T-cell (primary cell): ENCODE results near the gene PNMA1. TPM values are rescaled to one million over a fixed set of nuclear protein-coding genes. Genes with fewer than 3 reads are reported as not detected.

ENCODE experiments used
- ATAC-seq, 4 experiments: fragments of 200-7000 bp in 3 of 4; fragments of 150-1000 bp in 1 of 4; cut with Tn5 transposase; replicated peaks in 1 of 4; 1 replicate in 3 of 4; 2 replicates in 1 of 4; pipeline ENCODE4 v1.10.0; 2021; ENCODE audit warnings: moderate library complexity in 3 of 4, mild to moderate bottlenecking in 2 of 4, moderate number of reproducible peaks in 1 of 4
- CTCF ChIA-PET, 2 donors: fragments of 300-600 bp; sonication (Branson Sonifier 250); formaldehyde crosslinking; loops; one replicate each; lab custom pipeline; 2022; ENCODE audit warnings: antibody characterized with exemption in 2 of 2; lab: Charles Lee
- POLR2A ChIA-PET, 2 donors: fragments of 300-600 bp; sonication (Branson Sonifier 250); formaldehyde crosslinking; loops; one replicate each; lab custom pipeline; 2022; ENCODE audit warnings: antibody characterized with exemption in 2 of 2; lab: Charles Lee
- DNase-seq, 35 experiments: peaks; one replicate each; pipeline versions ENCODE4 v3.0.0 to v3.0.0-alpha.2; 2013 to 2023
- H3K27ac ChIP-seq: one replicate; pipeline ENCODE4 v1.5.1; 2013; ENCODE audit warnings: low read length
- H3K27me3 ChIP-seq, 2 experiments: replicated peaks in 1 of 2; 1 replicate in 1 of 2; 2 replicates in 1 of 2; pipeline versions ENCODE4 v1.6.1 to v1.7.0; 2013; ENCODE audit warnings: low read length in 1 of 2, mixed read lengths in 1 of 2; ENCODE audit not compliant: control insufficient read depth in 2 of 2, insufficient read depth in 2 of 2; ENCODE audit errors: extremely low read depth in 1 of 2
- H3K36me3 ChIP-seq, 2 donors: 1 replicate in 1 of 2; 2 replicates in 1 of 2; pipeline versions ENCODE4 v1.6.1 to v1.7.0; 2013; ENCODE audit warnings: low read length in 1 of 2; ENCODE audit not compliant: control insufficient read depth in 2 of 2, insufficient read depth in 1 of 2; ENCODE audit errors: extremely low read depth in 1 of 2
- H3K4me1 ChIP-seq, 2 experiments: 1 replicate in 1 of 2; 2 replicates in 1 of 2; pipeline versions ENCODE4 v1.6.1 to v1.7.0; 2013; ENCODE audit warnings: low read length in 2 of 2, mixed read lengths in 1 of 2; ENCODE audit not compliant: insufficient read depth in 2 of 2, control insufficient read depth in 1 of 2; ENCODE audit errors: extremely low read depth in 1 of 2
- H3K4me3 ChIP-seq, 2 donors: 1 replicate in 1 of 2; 2 replicates in 1 of 2; pipeline versions ENCODE4 v1.5.1 to v1.7.0; 2013; ENCODE audit warnings: mild to moderate bottlenecking in 2 of 2, low read length in 1 of 2, moderate library complexity in 1 of 2; ENCODE audit not compliant: control insufficient read depth in 1 of 2; ENCODE audit errors: extremely low read depth in 1 of 2
- H3K9me3 ChIP-seq: 2 replicates; pipeline ENCODE4 v1.7.0; 2013
- H3K27ac Mint-ChIP-seq, 2 donors: one replicate each; pipeline ENCODE4 v1.8.0; 2020 to 2021; ENCODE audit warnings: mild to moderate bottlenecking in 2 of 2, mixed read lengths in 2 of 2
- H3K27me3 Mint-ChIP-seq, 2 donors: one replicate each; pipeline ENCODE4 v1.8.0; 2021 to 2022; ENCODE audit warnings: mixed read lengths in 2 of 2
- H3K36me3 Mint-ChIP-seq: one replicate; pipeline ENCODE4 v1.8.0; 2021; ENCODE audit warnings: mixed read lengths
- H3K4me1 Mint-ChIP-seq, 3 donors: one replicate each; pipeline ENCODE4 v1.8.0; 2020 to 2022; ENCODE audit warnings: mixed read lengths in 3 of 3, mild to moderate bottlenecking in 1 of 3
- H3K4me3 Mint-ChIP-seq, 3 donors: one replicate each; pipeline ENCODE4 v1.8.0; 2020 to 2022; ENCODE audit warnings: mild to moderate bottlenecking in 3 of 3, mixed read lengths in 3 of 3, moderate library complexity in 3 of 3
- H3K9me3 Mint-ChIP-seq, 3 donors: one replicate each; pipeline ENCODE4 v1.8.0; 2020 to 2022; ENCODE audit warnings: mixed read lengths in 3 of 3
- WGBS: methylation state at CpG from one replicate; pipeline ENCODE4 v1.1.5; 2013; ENCODE audit warnings: missing lambda C conversion rate; ENCODE audit not compliant: insufficient coverage; 5-methylcytosine and 5-hydroxymethylcytosine counted together
- total RNA-seq, 35 experiments: library from RNA in 6 of 35; stranded (reverse) in 6 of 35; fragments of 120-200 nt in 1 of 35; gene quantifications; one replicate each; pipeline versions ENCODE4 v1.2.1 to v1.2.4 and lab custom pipeline; 2013 to 2026

Gene PNMA1
- 10 to 100 TPM; 36.2 to 57.9 (median 53.4) TPM for total RNA-seq
- 28.0 TPM for total RNA-seq (2013)
- 33.6 to 119 (median 68.0) reads per million in 29 experiments for total RNA-seq (lab: John Stamatoyannopoulos, UW)

- Histone ChIP-seq H3K4me1 (peaks cover 12 to 30% of the 10 kb centered on the region in 2 experiments), H3K27ac (peak within 1 kb of the TSS; percentile 68), H3K9me3 (no peaks in the 10 kb centered on the region), H3K4me3 (peak within 1 kb of the TSS; percentile 57 to 71), H3K27me3 (peaks cover 0 to 2% of the 10 kb centered on the region in 2 experiments), H3K36me3 (peaks cover 3 to 27% of the 10 kb centered on the region in 2 donors)
- H3K27ac Mint-ChIP-seq, result peak within 1 kb of the TSS; percentile 85 to 92
- peaks cover 24 to 31% (median 26%) of the 10 kb centered on the region in 3 donors for H3K4me1 Mint-ChIP-seq
- H3K36me3 Mint-ChIP-seq, result peaks cover 11% of the 10 kb centered on the region
- peak; percentile 78 to 83 (median 80) for ATAC-seq
- ChIA-PET POLR2A (interaction anchor here in 1 of 2 donors (0.6 to 0.9 kb wide), 4 partner anchors 36 to 1209 kb away, joined by 3 to 5 read pairs (median 4); partner anchors contain the start of genes COQ6 and FAM161B), CTCF (interaction anchor here (0.5 to 2.3 kb wide), 8 partner anchors 9 to 329 kb away, joined by 3 to 6 read pairs (median 3); no protein-coding TSS in a partner anchor)
- no peaks in the 10 kb centered on the region for H3K27me3 Mint-ChIP-seq
- no peaks in the 10 kb centered on the region for H3K9me3 Mint-ChIP-seq
- peak; percentile 65 to 93 (median 77) for DNase-seq
- WGBS, result under 1% methylated on average over 101 of the region's 113 CpGs
- peak within 1 kb of the TSS; percentile 94 to 99 (median 99) for H3K4me3 Mint-ChIP-seq
These were observed at the start of gene PNMA1 for GRCh38 chr14:73713803-73714655. TSS of gene PNMA1 (minus strand) at chr14:73714384. CDS start at chr14:73713639, 745 bp downstream.

GRCh38 chr14:73763396-73763795, 49.2 kb upstream of the PNMA1 start:
- Mint-ChIP-seq H3K4me3 (peak overlapping the region in 1 of 3 donors; percentile 30), H3K36me3 (no peaks in the 10 kb centered on the region), H3K27me3 (no peaks in the 10 kb centered on the region), H3K9me3 (no peaks in the 10 kb centered on the region), H3K27ac (peak overlapping the region; percentile 96 to 97), H3K4me1 (peaks cover 58 to 70% (median 65%) of the 10 kb centered on the region in 3 donors)
- no peaks in the 10 kb centered on the region for H3K9me3 ChIP-seq
- ChIA-PET POLR2A (interaction anchor here in 1 of 2 donors (1.7 kb wide), 1 partner anchor 21 kb away, joined by 6 read pairs; no protein-coding TSS in a partner anchor), CTCF (interaction anchor here in 1 of 2 donors (0.7 kb wide), 1 partner anchor 48 kb away, joined by 9 read pairs; no protein-coding TSS in a partner anchor)
- no peak overlapping the region for H3K4me3 ChIP-seq
- H3K27me3 ChIP-seq, result no peaks in the 10 kb centered on the region
- H3K36me3 ChIP-seq, result no peaks in the 10 kb centered on the region
- ATAC-seq, result no peak
- no peak for DNase-seq
- peak overlapping the region; percentile 90 for H3K27ac ChIP-seq
- no CpG with 5 or more reads among the region's 3 CpGs for WGBS
- H3K4me1 ChIP-seq, result peaks cover 11 to 60% of the 10 kb centered on the region in 2 experiments

GRCh38 chr14:73762375-73762822, 48.2 kb upstream of the PNMA1 start:
- 47% methylated on average over 3 of the region's 8 CpGs for WGBS
- Histone ChIP-seq H3K4me1 (peaks cover 20 to 67% of the 10 kb centered on the region in 2 experiments), H3K9me3 (no peaks in the 10 kb centered on the region), H3K27me3 (no peaks in the 10 kb centered on the region), H3K4me3 (peak overlapping the region in 1 of 2 donors; percentile 11), H3K27ac (peak overlapping the region; percentile 90), H3K36me3 (no peaks in the 10 kb centered on the region)
- DNase-seq (peak in 1 of 35 experiments; percentile 63), ATAC-seq (no peak)
- Mint-ChIP-seq H3K4me3 (peak overlapping the region; percentile 47 to 87 (median 63)), H3K36me3 (no peaks in the 10 kb centered on the region), H3K27ac (peak overlapping the region; percentile 96 to 97), H3K9me3 (no peaks in the 10 kb centered on the region), H3K4me1 (peaks cover 68 to 79% (median 75%) of the 10 kb centered on the region in 3 donors), H3K27me3 (no peaks in the 10 kb centered on the region)
- ChIA-PET CTCF (interaction anchor here in 1 of 2 donors (0.7 to 0.8 kb wide), 2 partner anchors 9 to 15 kb away, joined by 3 to 4 read pairs; no protein-coding TSS in a partner anchor), POLR2A (interaction anchor here in 1 of 2 donors (1.7 kb wide), 1 partner anchor 22 kb away, joined by 6 read pairs; no protein-coding TSS in a partner anchor)

- H3K9me3 ChIP-seq, result no peaks in the 10 kb centered on the region
- WGBS, result no CpG with 5 or more reads among the region's 2 CpGs
- peak overlapping the region; percentile 11 to 32 for H3K4me3 ChIP-seq
- peak overlapping the region; percentile 96 to 97 for H3K27ac Mint-ChIP-seq
- DNase-seq, result peak in 1 of 35 experiments; percentile 45
- ChIA-PET CTCF (interaction anchor here in 1 of 2 donors (1.2 to 2.5 kb wide), 2 partner anchors 8 to 33 kb away, joined by 3 to 11 read pairs; no protein-coding TSS in a partner anchor), POLR2A (interaction anchor here in 1 of 2 donors (1.7 kb wide), 1 partner anchor 22 kb away, joined by 6 read pairs; no protein-coding TSS in a partner anchor)
- peak overlapping the region; percentile 47 to 87 (median 63) for H3K4me3 Mint-ChIP-seq
- no peak for ATAC-seq
- H3K36me3 ChIP-seq, result no peaks in the 10 kb centered on the region
- H3K27me3 Mint-ChIP-seq, result no peaks in the 10 kb centered on the region
- peaks cover 74 to 80% (median 80%) of the 10 kb centered on the region in 3 donors for H3K4me1 Mint-ChIP-seq
- peak overlapping the region; percentile 90 for H3K27ac ChIP-seq
- H3K27me3 ChIP-seq, result no peaks in the 10 kb centered on the region
- peaks cover 26 to 68% of the 10 kb centered on the region in 2 experiments for H3K4me1 ChIP-seq
- H3K9me3 Mint-ChIP-seq, result no peaks in the 10 kb centered on the region
- H3K36me3 Mint-ChIP-seq, result no peaks in the 10 kb centered on the region
These were observed 47.6 kb upstream of the PNMA1 start for GRCh38 chr14:73761618-73762355.

GRCh38 chr14:73760598-73761586, 46.7 kb upstream of the PNMA1 start:
- peaks cover 75 to 83% (median 82%) of the 10 kb centered on the region in 3 donors for H3K4me1 Mint-ChIP-seq
- Histone ChIP-seq H3K27ac (peak overlapping the region; percentile 90), H3K4me1 (peaks cover 32 to 74% of the 10 kb centered on the region in 2 experiments), H3K4me3 (peak overlapping the region; percentile 58 to 78), H3K36me3 (no peaks in the 10 kb centered on the region), H3K9me3 (no peaks in the 10 kb centered on the region), H3K27me3 (no peaks in the 10 kb centered on the region)
- POLR2A ChIA-PET, result interaction anchor here (0.6 to 1.4 kb wide), 12 partner anchors 9 to 702 kb away, joined by 3 to 23 read pairs (median 4); partner anchors contain the start of genes COQ6 (in 1 of the 2), FAM161B (in 1 of the 2) and ZNF410 (in 1 of the 2)
- CTCF ChIA-PET, result interaction anchor here (0.6 to 4.7 kb wide), 8 partner anchors 9 to 32 kb away, joined by 3 to 24 read pairs (median 8); no protein-coding TSS in a partner anchor
- H3K27me3 Mint-ChIP-seq, result no peaks in the 10 kb centered on the region
- DNase-seq (no peak), ATAC-seq (no peak)
- peak overlapping the region; percentile 85 to 87 (median 87) for H3K4me3 Mint-ChIP-seq
- peak overlapping the region; percentile 96 to 97 for H3K27ac Mint-ChIP-seq
- H3K9me3 Mint-ChIP-seq, result no peaks in the 10 kb centered on the region
- H3K36me3 Mint-ChIP-seq, result no peaks in the 10 kb centered on the region
- WGBS, result 92% methylated on average over 2 of the region's 13 CpGs
